GM06990 (cell line): Measurements from ENCODE around the gene SH2D2A.

Experiments
- DNase-seq: peaks from one replicate; pipeline ENCODE4 v3.0.0-alpha.2; 2011; ENCODE audit not compliant: insufficient read length; ENCODE audit errors: extremely low read depth
- H3K27me3 ChIP-seq: replicated peaks from 2 replicates; pipeline ENCODE4 v1.6.0; 2011; ENCODE audit warnings: low read length; ENCODE audit not compliant: control insufficient read depth, insufficient read depth
- H3K36me3 ChIP-seq: 2 replicates; pipeline ENCODE4 v1.5.1; 2011; ENCODE audit warnings: low read length; ENCODE audit not compliant: control insufficient read depth, insufficient read depth
- H3K4me3 ChIP-seq: replicated peaks from 2 replicates; pipeline ENCODE4 v1.5.1; 2011; ENCODE audit warnings: low read depth, mild to moderate bottlenecking, control low read depth, low read length
- CTCF ChIP-seq: IDR thresholded peaks from 2 replicates; pipeline ENCODE4 v1.5.1; 2011; ENCODE audit warnings: low read length, control low read depth, mild to moderate bottlenecking, inconsistent platforms; ENCODE audit not compliant: insufficient read depth, poor library complexity, severe bottlenecking

Gene SH2D2A

GRCh38 chr1:156858959-156859522 is 42.4 kb upstream of the SH2D2A start, which contains the start of gene INSRR:
Gene INSRR, minus strand, starts transcription at chr1:156859117. Its CDS starts 496 bp downstream, at chr1:156858621.
- H3K27me3 ChIP-seq, result no peaks in the 10 kb centered on the region; the same call in 1 of the 2 replicates
- no peak for DNase-seq
- no peak for TF ChIP-seq CTCF
- peak within 1 kb of the TSS; percentile 56 for H3K4me3 ChIP-seq
- no peaks in the 10 kb centered on the region for H3K36me3 ChIP-seq

GRCh38 chr1:156858555-156858956 is 41.9 kb upstream of the SH2D2A start:
- no peak for TF ChIP-seq CTCF
- Histone ChIP-seq H3K27me3 (no peaks in the 10 kb centered on the region; the same call in 1 of the 2 replicates), H3K4me3 (no peak overlapping the region), H3K36me3 (no peaks in the 10 kb centered on the region)
- no peak for DNase-seq

GRCh38 chr1:156857532-156857931 is 40.9 kb upstream of the SH2D2A start:
- Histone ChIP-seq H3K36me3 (no peaks in the 10 kb centered on the region), H3K27me3 (no peaks in the 10 kb centered on the region; the same call in 1 of the 2 replicates), H3K4me3 (no peak overlapping the region)
- no peak for DNase-seq
- no peak for TF ChIP-seq CTCF

GRCh38 chr1:156856282-156856785 is 39.7 kb upstream of the SH2D2A start:
- H3K27me3 ChIP-seq, result no peaks in the 10 kb centered on the region; the same call in 1 of the 2 replicates
- no peak for DNase-seq
- no peak overlapping the region for H3K4me3 ChIP-seq
- no peaks in the 10 kb centered on the region for H3K36me3 ChIP-seq
- TF ChIP-seq CTCF, result no peak

- no peak for DNase-seq
- no peak for TF ChIP-seq CTCF
- no peaks in the 10 kb centered on the region; the same call in 1 of the 2 replicates for H3K27me3 ChIP-seq
- no peaks in the 10 kb centered on the region for H3K36me3 ChIP-seq
- no peak overlapping the region for H3K4me3 ChIP-seq
Observed at GRCh38 chr1:156854634-156855033, 38.0 kb upstream of the SH2D2A start.
